ENCODE data around the gene ASB6.

ASB6 gene

DNA sequence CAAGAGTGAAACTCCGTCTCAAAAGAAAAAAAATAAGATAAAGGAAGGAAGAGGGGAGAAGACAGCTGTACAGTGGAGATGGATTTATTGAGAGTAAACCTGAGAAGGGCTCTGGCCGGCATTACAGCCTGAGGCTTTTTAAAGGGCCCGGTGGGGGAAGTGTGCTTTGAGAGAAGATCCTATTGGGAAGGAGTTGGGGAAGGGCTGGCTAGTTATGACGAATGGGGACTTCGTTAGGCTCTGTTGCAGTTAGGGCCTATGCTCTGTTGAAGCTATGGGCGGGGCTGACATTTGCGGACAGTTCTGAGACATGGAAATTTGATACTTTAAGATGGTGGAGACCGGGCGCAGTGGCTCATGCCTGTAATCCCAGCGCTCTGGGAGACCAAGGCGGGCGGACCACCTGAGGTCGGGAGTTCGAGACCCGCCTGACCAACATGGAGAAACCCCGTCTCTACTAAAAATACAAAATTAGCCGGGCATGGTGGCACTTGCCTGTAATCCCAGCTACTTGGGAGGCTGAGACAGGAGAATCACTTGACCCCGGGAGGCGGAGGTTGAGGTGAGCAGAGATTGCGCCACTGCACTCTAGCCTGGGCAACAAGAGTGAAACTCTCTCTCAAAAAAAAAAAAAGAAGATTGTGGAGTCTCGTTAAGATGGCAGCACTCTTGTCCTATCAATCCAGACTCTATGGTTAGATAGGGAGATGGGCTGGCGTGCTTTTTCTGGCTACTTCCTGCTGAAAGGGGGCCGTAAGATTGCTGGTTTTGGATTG lies 54.3 kb downstream of the ASB6 start:
- CTCF ChIA-PET: no interaction called here

GRCh38 chr9:129586685-129587084 lies 55.3 kb downstream of the ASB6 start:
- no peak for DNase-seq (ENCODE audit: extremely low spot score)
- CTCF ChIA-PET: interaction anchor here (0.5 kb wide), 1 partner anchor 89 kb away, joined by 3 read pairs; no protein-coding TSS in a partner anchor
- TF ChIP-seq TARDBP (IDR thresholded peaks at IDR 0.05) (no peak), ZNF384 (IDR thresholded peaks at IDR 0.05) (no peak), L3MBTL2 (conservative IDR thresholded peaks at IDR 0.05) (no peak), BHLHE40 (IDR thresholded peaks at IDR 0.05; ENCODE audit: borderline replicate concordance) (no peak), PKNOX1 (IDR thresholded peaks at IDR 0.05) (no peak), FOXA1 (IDR thresholded peaks at IDR 0.05) (no peak), HDGF (IDR thresholded peaks at IDR 0.05; ENCODE audit: borderline replicate concordance) (no peak), ELF4 (IDR thresholded peaks at IDR 0.05) (no peak), NFRKB (IDR thresholded peaks at IDR 0.05) (no peak), FOXM1 (IDR thresholded peaks at IDR 0.05; ENCODE audit: borderline replicate concordance) (no peak), ARNT (IDR thresholded peaks at IDR 0.05) (no peak), LEF1 (IDR thresholded peaks at IDR 0.05; ENCODE audit: borderline replicate concordance) (no peak), SUZ12 (IDR thresholded peaks at IDR 0.05) (no peak), SP1 (IDR thresholded peaks at IDR 0.05) (no peak), CTBP1 (IDR thresholded peaks at IDR 0.05; ENCODE audit: borderline replicate concordance) (no peak), FOXK2 (IDR thresholded peaks at IDR 0.05) (no peak)
- POLR2A ChIA-PET: interaction anchor here (1.0 to 1.4 kb wide), 3 partner anchors 10 to 97 kb away, joined by 3 read pairs; no protein-coding TSS in a partner anchor

More for the DNA sequence above, 54.3 kb downstream of the ASB6 start:
- POLR2A ChIA-PET: interaction anchor here (1.0 to 1.1 kb wide), 2 partner anchors 9 to 92 kb away, joined by 3 read pairs; no protein-coding TSS in a partner anchor
- DNase-seq (ENCODE audit: extremely low spot score): no peak
- no peak for TF ChIP-seq FOXM1 (IDR thresholded peaks at IDR 0.05; ENCODE audit: borderline replicate concordance)
- TF ChIP-seq ARNT (IDR thresholded peaks at IDR 0.05): no peak
- TF ChIP-seq FOXK2 (IDR thresholded peaks at IDR 0.05): no peak
- no peak for TF ChIP-seq CTBP1 (IDR thresholded peaks at IDR 0.05; ENCODE audit: borderline replicate concordance)
- TF ChIP-seq ELF4 (IDR thresholded peaks at IDR 0.05): no peak
- TF ChIP-seq FOXA1 (IDR thresholded peaks at IDR 0.05): no peak
- no peak for TF ChIP-seq LEF1 (IDR thresholded peaks at IDR 0.05; ENCODE audit: borderline replicate concordance)
- TF ChIP-seq L3MBTL2 (conservative IDR thresholded peaks at IDR 0.05): no peak
- TF ChIP-seq BHLHE40 (IDR thresholded peaks at IDR 0.05; ENCODE audit: borderline replicate concordance): no peak
- TF ChIP-seq TARDBP (IDR thresholded peaks at IDR 0.05): no peak
- no peak for TF ChIP-seq ZNF384 (IDR thresholded peaks at IDR 0.05)
- no peak for TF ChIP-seq SUZ12 (IDR thresholded peaks at IDR 0.05)

GRCh38 chr9:129586245-129586644 lies 55.7 kb downstream of the ASB6 start:
- ChIA-PET POLR2A (interaction anchor here (1.4 kb wide), 1 partner anchor 97 kb away, joined by 3 read pairs; no protein-coding TSS in a partner anchor), CTCF (no interaction called here)
- no peak for TF ChIP-seq ZNF384 (IDR thresholded peaks at IDR 0.05)
- no peak for TF ChIP-seq PKNOX1 (IDR thresholded peaks at IDR 0.05)
- no peak for TF ChIP-seq FOXM1 (IDR thresholded peaks at IDR 0.05; ENCODE audit: borderline replicate concordance)
- no peak for TF ChIP-seq ELF4 (IDR thresholded peaks at IDR 0.05)
- TF ChIP-seq L3MBTL2 (conservative IDR thresholded peaks at IDR 0.05): no peak
- TF ChIP-seq SUZ12 (IDR thresholded peaks at IDR 0.05): no peak
- no peak for TF ChIP-seq CTBP1 (IDR thresholded peaks at IDR 0.05; ENCODE audit: borderline replicate concordance)
- TF ChIP-seq TARDBP (IDR thresholded peaks at IDR 0.05): no peak
- TF ChIP-seq HDGF (IDR thresholded peaks at IDR 0.05; ENCODE audit: borderline replicate concordance): no peak
- TF ChIP-seq BHLHE40 (IDR thresholded peaks at IDR 0.05; ENCODE audit: borderline replicate concordance): no peak
- TF ChIP-seq ARNT (IDR thresholded peaks at IDR 0.05): no peak
- TF ChIP-seq LEF1 (IDR thresholded peaks at IDR 0.05; ENCODE audit: borderline replicate concordance): no peak
- DNase-seq (ENCODE audit: extremely low spot score): no peak

- ChIA-PET CTCF (no interaction called here), POLR2A (interaction anchor here (1.3 kb wide), 1 partner anchor 89 kb away, joined by 3 read pairs; no protein-coding TSS in a partner anchor)
- TF ChIP-seq ARNT (IDR thresholded peaks at IDR 0.05): no peak
- no peak for DNase-seq (ENCODE audit: extremely low spot score)
These were observed 56.6 kb downstream of the ASB6 start for GRCh38 chr9:129585352-129585751.
